ENCODE data around the gene KCNK3.
"Not testable (repeated sequence)": the region's sequence is repeated elsewhere in the genome, so short reads cannot be mapped to it uniquely, and the experiment has no call there.

- TF ChIP-seq RAD51 (IDR thresholded peaks at IDR 0.05); RBBP5 (conservative IDR thresholded peaks at IDR 0.05); POLR2A (IDR thresholded peaks at IDR 0.05; ENCODE audit: low read depth, low read length); BCL3 (IDR thresholded peaks at IDR 0.05; ENCODE audit: borderline replicate concordance, insufficient read depth, low read depth, low read length, poor library complexity, severe bottlenecking); RCOR1 (conservative IDR thresholded peaks at IDR 0.05; ENCODE audit: low read depth, low read length); RFX5 (IDR thresholded peaks at IDR 0.05; ENCODE audit: low read depth, low read length); GABPA (IDR thresholded peaks at IDR 0.05; ENCODE audit: low read depth); ZNF274 (IDR thresholded peaks at IDR 0.05; ENCODE audit: insufficient read depth, insufficient read length); EP300 (IDR thresholded peaks at IDR 0.05; ENCODE audit: borderline replicate concordance in 1 of 2, control insufficient read depth in 1 of 2, low read depth in 2 of 2, low read length in 2 of 2); USF1 (IDR thresholded peaks at IDR 0.05; ENCODE audit: borderline replicate concordance, extremely low read length, insufficient read depth, low read depth, low read length); CTCF (IDR thresholded peaks at IDR 0.05 in 2 of 3, conservative IDR thresholded peaks at IDR 0.05 in 1 of 3; ENCODE audit: control insufficient read depth in 2 of 3, extremely low read depth in 1 of 3, insufficient read depth in 1 of 3, low read depth in 3 of 3, low read length in 3 of 3); ZNF24 (IDR thresholded peaks at IDR 0.05); KDM1A (IDR thresholded peaks at IDR 0.05; ENCODE audit: borderline replicate concordance); ZBTB11 (CRISPR knock-in tag; IDR thresholded peaks at IDR 0.05): not testable (repeated sequence)
Observed at GRCh38 chr2:26655120-26655519, 37.4 kb upstream of the KCNK3 start.
